K562 (cell line): Measurements from ENCODE around the gene TBC1D32.

Source experiments
- FOXP4 ChIP-seq: sonication (generic); formaldehyde crosslinking; IDR thresholded peaks from 2 replicates; pipeline ENCODE4 v1.8.0; 2022; ENCODE audit warnings: mild to moderate bottlenecking, missing genetic modification reagents, borderline replicate concordance
- PHF8 ChIP-seq: fragments of 200-600 bp; sonication (generic); IDR thresholded peaks from 2 replicates; pipeline ENCODE4 v1.6.1; 2012; ENCODE audit warnings: mixed run types, mild to moderate bottlenecking, inconsistent platforms, low read length, moderate library complexity, borderline replicate concordance
- TOE1 ChIP-seq, 2 experiments: fragments of 450-650 bp in 1 of 2; sonication (generic) in 1 of 2; formaldehyde crosslinking in 1 of 2; IDR thresholded peaks; 2 replicates each; pipeline versions ENCODE4 v1.7.1 to v1.8.0; 2016 to 2022; ENCODE audit warnings: borderline replicate concordance in 2 of 2, mild to moderate bottlenecking in 2 of 2, antibody characterized with exemption in 1 of 2, inconsistent platforms in 1 of 2, low read depth in 1 of 2, missing genetic modification reagents in 1 of 2, moderate library complexity in 1 of 2
- ZZZ3 ChIP-seq: fragments of 450-650 bp; IDR thresholded peaks from 2 replicates; pipeline ENCODE4 v1.6.1; 2016; ENCODE audit warnings: antibody characterized with exemption, mild to moderate bottlenecking, moderate library complexity

GRCh38 chr6:121033091-121033490 is 301.2 kb downstream of the TBC1D32 start:
- no peak for TF ChIP-seq PHF8
- TF ChIP-seq TOE1 (IDR thresholded peaks at IDR 0.05; ENCODE audit: borderline replicate concordance), result no peak
- no peak for TF ChIP-seq TOE1 (CRISPR knock-in tag; IDR thresholded peaks at IDR 0.05; ENCODE audit: borderline replicate concordance, low read depth)
- TF ChIP-seq ZZZ3, result no peak
- TF ChIP-seq FOXP4 (CRISPR knock-in tag), result no peak
